ENCODE results near the gene RBM33. TPM values are rescaled to one million over a fixed set of nuclear protein-coding genes. Genes with fewer than 3 reads are reported as not detected.

RBM33 gene
- total RNA-seq, 1 donor from 2014 or later, result 79.4 TPM

- DNase-seq (ENCODE audit: low spot score, unreplicated experiment), result no peak
- Mint-ChIP-seq H3K36me3 (ENCODE audit: insufficient read depth) (peaks cover 35% of the 10 kb centered on the region), H3K27me3 (no peaks in the 10 kb centered on the region), H3K27ac (no peak overlapping the region), H3K4me1 (ENCODE audit: low read depth) (peaks cover 1% of the 10 kb centered on the region), H3K4me3 (ENCODE audit: low read depth) (no peak overlapping the region), H3K9me3 (ENCODE audit: low read depth) (peaks cover 57% of the 10 kb centered on the region)
- no peak for TF ChIP-seq CTCF (IDR thresholded peaks at IDR 0.05; ENCODE audit: unreplicated experiment)
These were observed 6.1 kb upstream of the RBM33 start for GRCh38 chr7:155638366-155638765.

DNA sequence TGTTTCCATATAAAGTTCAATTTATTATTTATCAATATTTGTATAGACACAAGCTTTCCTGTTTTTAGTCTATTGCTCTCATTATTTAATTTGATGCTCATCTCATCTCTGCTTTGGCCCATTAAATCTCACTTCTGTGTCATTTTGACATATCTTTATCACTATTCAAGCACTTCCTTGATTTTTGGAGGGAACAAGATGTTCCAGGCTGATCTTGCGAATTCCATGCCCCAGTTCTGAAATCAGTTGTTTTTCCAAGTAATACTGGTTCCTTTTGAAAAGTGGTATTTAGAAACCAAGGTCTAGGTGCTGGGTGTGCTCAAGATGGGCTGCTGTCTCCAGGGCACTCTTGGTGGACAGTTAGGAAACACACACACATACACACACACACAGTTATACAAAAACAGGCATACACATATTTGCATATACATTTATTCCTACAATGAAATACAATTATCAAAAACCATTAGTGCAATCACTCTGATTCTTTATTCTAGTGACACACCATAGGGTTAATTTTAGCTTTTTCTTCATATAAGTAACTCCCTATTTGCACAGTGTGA is 4.4 kb upstream of the RBM33 start:
- peaks cover 39% of the 10 kb centered on the region for H3K36me3 Mint-ChIP-seq (ENCODE audit: insufficient read depth)
- peaks cover 6% of the 10 kb centered on the region for H3K4me1 Mint-ChIP-seq (ENCODE audit: low read depth)
- no peak for TF ChIP-seq CTCF (IDR thresholded peaks at IDR 0.05; ENCODE audit: unreplicated experiment)
- DNase-seq (ENCODE audit: low spot score, unreplicated experiment), result no peak
- peak overlapping the region; percentile 22 for H3K27ac Mint-ChIP-seq
- no peak overlapping the region for H3K4me3 Mint-ChIP-seq (ENCODE audit: low read depth)
- H3K27me3 Mint-ChIP-seq, result no peaks in the 10 kb centered on the region
- H3K9me3 Mint-ChIP-seq (ENCODE audit: low read depth), result peaks cover 52% of the 10 kb centered on the region

DNA sequence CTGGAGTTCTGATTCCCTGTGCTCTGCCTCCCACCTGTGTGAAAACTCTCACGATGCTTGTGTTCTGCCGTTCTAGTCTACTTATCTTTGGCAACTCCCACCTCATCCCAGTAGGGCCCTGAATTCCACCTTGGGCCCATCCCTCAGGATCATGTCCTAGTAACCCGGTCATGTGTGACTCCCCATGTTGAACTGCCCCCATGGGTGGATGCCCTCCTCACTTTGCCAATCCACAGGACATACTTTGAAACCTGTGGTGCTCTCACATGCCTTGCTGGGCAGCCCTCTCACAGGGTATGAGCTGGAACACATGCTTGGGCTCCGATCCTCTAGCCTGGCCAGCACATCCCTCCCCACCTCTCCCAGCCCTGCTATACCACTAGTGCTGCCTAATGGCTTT is 3.8 kb upstream of the RBM33 start:
- H3K4me3 Mint-ChIP-seq (ENCODE audit: low read depth), result no peak overlapping the region
- no peak for DNase-seq (ENCODE audit: low spot score, unreplicated experiment)
- H3K9me3 Mint-ChIP-seq (ENCODE audit: low read depth), result peaks cover 51% of the 10 kb centered on the region
- H3K36me3 Mint-ChIP-seq (ENCODE audit: insufficient read depth), result peaks cover 39% of the 10 kb centered on the region
- H3K4me1 Mint-ChIP-seq (ENCODE audit: low read depth), result peaks cover 12% of the 10 kb centered on the region
- no peak overlapping the region for H3K27ac Mint-ChIP-seq
- H3K27me3 Mint-ChIP-seq, result no peaks in the 10 kb centered on the region
- no peak for TF ChIP-seq CTCF (IDR thresholded peaks at IDR 0.05; ENCODE audit: unreplicated experiment)

DNA sequence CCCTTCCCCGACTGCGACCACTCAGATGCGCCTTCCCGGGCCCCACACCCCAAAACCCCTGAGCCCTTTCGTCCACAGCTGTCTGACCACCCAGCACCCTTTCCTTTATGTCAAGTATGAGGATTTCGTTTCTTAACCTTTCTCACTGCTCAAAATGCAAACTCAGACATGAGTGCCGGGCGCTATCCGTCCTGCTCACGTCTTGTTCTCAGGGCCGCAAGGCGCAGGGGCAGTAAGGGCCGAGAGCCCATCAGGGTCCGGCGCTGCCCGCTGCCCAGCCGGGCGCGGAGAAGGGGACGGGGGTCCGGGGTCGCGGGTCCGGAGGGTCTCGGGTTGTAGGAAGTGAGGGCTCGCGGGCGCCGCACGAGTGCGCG is 670 bp upstream of the RBM33 start:
- peaks cover 53% of the 10 kb centered on the region for H3K36me3 Mint-ChIP-seq (ENCODE audit: insufficient read depth)
- no peak for TF ChIP-seq CTCF (IDR thresholded peaks at IDR 0.05; ENCODE audit: unreplicated experiment)
- H3K27me3 Mint-ChIP-seq, result no peaks in the 10 kb centered on the region
- H3K4me3 Mint-ChIP-seq (ENCODE audit: low read depth), result peak overlapping the region; percentile 99
- H3K9me3 Mint-ChIP-seq (ENCODE audit: low read depth), result peaks cover 28% of the 10 kb centered on the region
- DNase-seq (ENCODE audit: low spot score, unreplicated experiment), result no peak
- H3K4me1 Mint-ChIP-seq (ENCODE audit: low read depth), result peaks cover 23% of the 10 kb centered on the region
- H3K27ac Mint-ChIP-seq, result peak overlapping the region; percentile 96

- Mint-ChIP-seq H3K4me1 (ENCODE audit: low read depth) (peaks cover 23% of the 10 kb centered on the region), H3K27me3 (no peaks in the 10 kb centered on the region), H3K27ac (peak overlapping the region; percentile 99), H3K4me3 (ENCODE audit: low read depth) (peak overlapping the region; percentile 99), H3K9me3 (ENCODE audit: low read depth) (peaks cover 28% of the 10 kb centered on the region), H3K36me3 (ENCODE audit: insufficient read depth) (peaks cover 54% of the 10 kb centered on the region)
- no peak for TF ChIP-seq CTCF (IDR thresholded peaks at IDR 0.05; ENCODE audit: unreplicated experiment)
- peak; percentile 16 for DNase-seq (ENCODE audit: low spot score, unreplicated experiment)
These were observed 579 bp downstream of the RBM33 start for GRCh38 chr7:155644971-155645509.
